Right lung (tissue), 5 donors: ENCODE results near the gene MORN1. TPM values are rescaled to one million over a fixed set of nuclear protein-coding genes. Genes with fewer than 3 reads are reported as not detected.
A peak's percentile ranks its signal among the peaks of the same experiment; 100 is the strongest.
"Not testable (repeated sequence)": the region's sequence is repeated elsewhere in the genome, so short reads cannot be mapped to it uniquely, and the experiment has no call there.

Experiments used
- DNase-seq, 2 donors: peaks; one replicate each; pipeline ENCODE4 v3.0.0-alpha.2; 2013
- polyA plus RNA-seq, 5 donors: library from polyadenylated mRNA; unstranded; fragments of 120-200 nt; gene quantifications; one replicate each; pipeline versions ENCODE4 v1.2.1 to v1.2.3, GENCODE V29; 2013; ENCODE audit warnings: inconsistent platforms in 1 of 5, low replicate concordance in 1 of 5; ENCODE audit not compliant: insufficient read length in 5 of 5, insufficient read depth in 1 of 5

Gene MORN1
- polyA plus RNA-seq, 5 donors: 9.7 to 16.3 (median 14.9) TPM

DNA sequence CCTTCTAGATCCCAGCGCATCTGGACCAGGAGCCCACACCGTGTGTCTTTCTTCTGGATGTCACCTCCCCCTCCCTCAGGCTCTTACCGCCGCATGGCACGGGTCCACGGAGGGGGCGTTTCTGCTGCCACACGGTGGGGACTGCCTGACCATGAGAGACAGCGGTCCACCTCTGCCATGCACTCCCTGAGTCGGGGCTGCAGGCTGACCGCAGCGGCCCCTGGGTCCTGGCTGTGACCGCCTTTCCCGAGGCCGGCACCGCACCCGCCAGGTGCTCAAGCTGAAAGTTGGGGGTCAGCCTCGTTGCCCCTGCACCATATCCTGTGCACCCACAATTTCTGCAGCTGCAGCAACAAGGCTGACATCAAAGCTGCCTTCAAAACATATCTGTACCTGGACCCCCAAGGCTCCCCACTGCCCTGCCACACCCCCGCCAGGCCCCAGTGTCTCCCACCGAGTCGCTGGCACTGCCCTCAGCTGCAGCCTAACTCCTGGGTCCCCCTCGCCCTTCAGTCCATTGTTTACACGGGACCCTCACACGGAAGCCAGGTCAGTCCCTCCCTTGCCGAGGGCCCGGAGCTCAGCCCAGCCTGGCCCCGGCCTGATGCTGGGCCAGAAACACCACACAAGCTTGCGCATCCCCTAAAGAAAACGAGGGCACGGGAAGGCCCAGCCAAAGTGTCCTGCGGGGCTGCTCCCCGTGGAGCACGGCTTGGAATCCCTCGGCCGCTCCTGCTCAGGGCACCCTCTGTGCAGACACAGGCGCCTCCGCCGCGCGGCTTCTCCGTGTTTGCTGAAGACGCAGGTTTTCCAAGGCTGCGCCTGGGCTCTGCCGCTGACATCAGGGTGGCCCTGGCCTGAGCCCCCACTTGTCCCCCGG, 51.9 kb downstream of the MORN1 start:
- DNase-seq: no peak

DNA sequence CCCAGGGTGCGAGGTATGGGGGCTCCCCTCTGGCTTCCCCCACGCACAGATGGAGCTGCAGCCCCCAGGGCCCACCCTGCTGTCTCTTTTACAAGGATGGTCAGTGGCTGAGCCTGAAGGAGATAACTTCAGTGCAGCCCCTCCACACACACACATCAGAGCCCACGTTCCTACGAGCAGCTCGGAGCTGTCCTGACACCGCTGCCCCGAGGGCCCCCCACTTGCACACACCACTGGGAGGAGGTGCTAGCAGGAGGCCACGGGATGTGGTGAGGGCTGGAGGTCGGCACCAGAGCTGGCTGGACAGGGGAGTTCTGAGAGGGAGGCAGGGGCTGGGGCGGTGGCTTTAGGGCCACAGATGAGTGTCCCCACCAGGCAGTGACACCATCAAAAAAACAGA, 53.9 kb downstream of the MORN1 start:
- DNase-seq: no peak

- no peak for DNase-seq
Observed at GRCh38 chr1:2337081-2337480, 54.3 kb downstream of the MORN1 start.

DNA sequence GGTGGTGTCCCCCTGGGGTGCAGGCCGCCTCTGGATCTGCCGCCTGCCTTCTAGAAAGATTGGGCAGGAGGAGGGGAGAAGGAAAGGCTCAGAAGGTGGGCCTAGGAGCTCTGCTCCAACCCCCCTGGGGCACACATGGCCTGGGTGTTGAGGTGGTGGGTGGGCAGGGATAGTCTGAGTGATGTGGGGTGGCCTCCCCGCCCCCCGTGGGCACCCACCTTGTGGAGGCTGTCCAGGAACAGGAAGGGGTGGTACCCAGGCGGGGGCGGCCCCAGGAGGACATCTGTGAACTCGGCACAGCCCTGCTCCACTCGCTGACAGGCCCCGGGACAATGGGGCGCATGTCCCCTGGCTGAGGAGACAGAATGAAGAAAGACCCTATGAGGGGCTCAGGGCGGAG, 54.9 kb downstream of the MORN1 start:
- DNase-seq: no peak

- DNase-seq: no peak
Observed at GRCh38 chr1:2335721-2336455, 55.5 kb downstream of the MORN1 start.

DNA sequence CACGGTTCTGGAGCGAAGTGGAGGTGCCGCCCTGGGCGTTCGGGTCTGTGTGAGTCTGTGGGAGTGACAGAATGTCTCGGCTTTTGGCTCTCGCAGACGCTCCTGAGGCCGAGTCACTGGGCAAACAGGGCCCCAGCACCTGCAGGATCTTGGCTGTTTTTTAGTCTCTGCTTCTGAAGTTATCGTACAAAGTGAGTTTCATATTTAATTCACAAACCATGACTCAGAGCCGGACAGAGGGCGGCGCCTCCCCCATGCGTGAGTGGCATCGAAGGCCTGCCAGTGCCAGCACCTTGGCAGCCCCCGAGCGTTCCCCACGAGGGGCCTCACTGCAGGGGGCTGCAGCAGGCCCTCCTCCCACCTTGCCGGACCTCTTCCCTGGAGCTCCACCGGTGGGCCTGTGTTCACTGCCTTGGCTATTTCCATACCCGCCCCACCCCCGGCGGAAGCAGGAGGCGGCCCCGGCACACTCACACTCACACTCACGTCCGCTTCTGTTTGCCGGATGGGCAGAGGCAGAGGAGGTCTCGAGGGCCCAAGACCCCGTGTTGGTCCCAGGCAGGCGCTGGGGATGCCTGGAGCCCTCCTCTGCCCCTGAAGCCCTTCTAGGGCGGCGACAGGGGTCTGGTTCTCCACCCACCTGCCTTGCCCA, 56.3 kb downstream of the MORN1 start:
- no peak for DNase-seq

GRCh38 chr1:2334366-2334765, 57.0 kb downstream of the MORN1 start:
- DNase-seq: no peak

GRCh38 chr1:2331580-2331979, 59.8 kb downstream of the MORN1 start:
- not testable (repeated sequence) for DNase-seq

DNA sequence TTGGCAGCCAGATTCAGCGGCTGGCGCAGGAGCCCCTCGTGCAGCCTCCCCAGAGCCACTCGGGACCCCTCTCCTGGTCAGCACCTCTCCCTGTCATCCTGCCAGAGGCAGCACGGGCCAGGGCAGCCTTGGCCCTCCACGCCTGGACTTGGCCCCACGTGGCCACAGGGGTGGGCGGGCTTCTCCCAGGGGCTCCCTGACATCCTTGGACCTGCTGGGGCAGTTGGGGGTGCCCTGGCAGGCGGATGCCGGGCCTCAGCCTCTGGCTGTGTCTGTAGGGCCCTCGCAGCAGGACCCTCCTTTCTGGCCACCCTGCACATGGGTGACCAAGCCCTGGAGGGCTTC, 60.2 kb downstream of the MORN1 start:
- DNase-seq: no peak

DNA sequence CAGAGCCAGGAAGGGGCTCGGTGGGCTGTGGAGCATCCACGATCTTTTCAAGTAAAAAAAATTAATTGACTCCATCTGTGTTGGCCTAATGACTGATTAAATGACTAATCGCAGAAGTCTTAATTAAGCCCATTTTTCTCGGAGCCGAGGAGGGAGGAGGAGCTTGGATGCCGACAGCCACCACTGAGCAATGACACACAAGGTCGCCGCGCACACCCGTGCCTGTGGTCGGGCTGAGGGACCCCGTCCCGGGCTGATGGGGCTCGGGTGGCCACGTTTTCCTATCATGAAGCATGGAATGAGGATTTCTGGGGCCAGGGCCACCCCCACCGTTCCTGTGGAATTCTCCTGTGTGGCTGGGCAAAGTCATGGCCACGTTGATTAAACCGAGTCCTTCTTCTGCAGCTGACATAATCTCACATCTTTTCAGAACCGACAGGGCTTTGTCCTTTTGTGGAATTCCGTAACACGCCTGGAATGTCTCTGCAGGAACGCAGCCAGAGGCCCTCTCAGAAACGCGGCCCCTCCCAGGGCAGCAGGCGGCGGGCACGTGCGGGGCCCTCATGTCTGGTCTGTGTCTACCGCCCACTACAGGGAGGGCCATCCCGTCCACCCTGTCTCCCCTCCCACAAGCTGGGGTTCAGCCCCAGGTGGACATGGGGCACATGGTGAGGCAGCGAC, 60.7 kb downstream of the MORN1 start:
- peak; percentile 71 to 77 for DNase-seq

DNA sequence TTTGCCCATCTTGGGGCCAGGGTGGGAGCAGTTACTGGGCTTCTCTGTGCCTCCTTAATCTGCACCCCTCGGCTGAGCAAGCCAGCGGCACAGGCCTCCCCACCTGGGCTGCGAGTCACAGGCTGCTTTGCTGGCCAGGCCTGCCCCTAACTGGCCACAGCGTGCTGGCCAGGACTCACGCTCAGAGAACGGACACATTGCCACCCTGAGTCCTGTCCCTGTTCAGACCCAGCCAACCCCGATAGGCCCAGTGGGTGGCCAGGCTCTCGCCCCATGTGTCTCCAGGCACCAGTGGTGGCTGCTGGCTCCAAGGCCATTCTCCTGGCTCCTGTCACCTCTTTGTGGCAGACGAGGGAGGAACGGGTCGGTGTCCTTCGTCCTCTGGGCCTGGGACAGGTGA, 61.3 kb downstream of the MORN1 start:
- DNase-seq: no peak

DNA sequence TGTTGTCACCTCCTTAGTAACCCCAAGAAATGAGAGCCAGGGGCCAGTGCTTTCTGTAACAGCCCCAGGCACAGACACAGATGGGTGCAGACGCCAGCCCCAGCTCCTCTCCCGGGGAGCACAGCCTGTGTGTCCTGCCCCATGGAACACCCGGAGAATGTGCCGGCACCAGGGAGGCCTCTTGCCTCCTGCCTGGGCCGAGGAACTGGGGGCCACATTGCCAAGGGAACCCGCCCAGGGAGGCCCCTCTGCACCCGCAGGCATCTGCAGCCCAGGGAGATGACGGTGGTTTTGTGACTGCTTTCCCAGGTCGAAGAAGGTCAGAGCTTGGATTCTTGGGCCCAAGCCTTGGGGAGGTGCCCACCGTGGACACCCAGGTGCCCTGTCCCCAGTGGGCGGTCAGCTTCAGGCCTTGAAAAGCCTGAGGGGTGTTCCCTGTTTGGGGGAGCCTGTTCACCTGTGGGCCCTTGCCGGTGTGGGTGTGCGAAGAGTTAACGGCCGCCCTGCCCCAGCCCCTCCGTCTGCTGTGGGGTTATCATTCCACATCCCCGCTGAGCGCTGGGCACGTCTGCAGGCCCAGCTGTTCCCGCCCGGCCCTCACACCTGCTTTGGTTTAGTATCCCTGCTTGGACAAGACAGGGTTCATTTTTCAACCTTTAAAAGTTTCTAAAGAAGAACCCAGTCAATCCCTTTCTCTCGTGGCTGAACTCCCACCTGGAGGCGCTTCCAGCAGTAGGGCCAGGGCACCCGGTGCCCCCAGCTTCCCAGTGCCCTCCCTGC, 62.5 kb downstream of the MORN1 start:
- DNase-seq: no peak

DNA sequence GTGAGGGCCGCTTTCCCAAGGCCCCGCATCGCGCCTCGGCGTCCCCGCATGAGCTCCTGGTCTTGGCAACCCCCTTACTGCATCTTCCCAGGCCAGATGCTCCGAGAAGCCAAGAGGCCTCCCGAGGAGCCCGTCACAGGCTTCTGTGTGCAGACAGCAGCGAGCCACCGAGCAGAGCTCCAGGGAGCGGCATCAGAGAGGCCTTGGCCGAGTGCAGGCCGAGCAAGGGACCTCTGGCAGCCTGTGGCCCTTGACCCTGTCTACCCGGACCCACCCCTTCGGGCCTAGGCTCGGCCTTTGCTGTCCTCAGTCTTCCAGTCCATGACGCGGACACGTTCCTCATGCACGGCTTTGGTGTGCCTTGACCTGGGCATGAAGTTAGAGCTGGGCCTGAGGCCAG, 63.5 kb downstream of the MORN1 start:
- DNase-seq: no peak

- DNase-seq: not testable (repeated sequence)
Observed at GRCh38 chr1:2327162-2327561, 64.2 kb downstream of the MORN1 start.

DNA sequence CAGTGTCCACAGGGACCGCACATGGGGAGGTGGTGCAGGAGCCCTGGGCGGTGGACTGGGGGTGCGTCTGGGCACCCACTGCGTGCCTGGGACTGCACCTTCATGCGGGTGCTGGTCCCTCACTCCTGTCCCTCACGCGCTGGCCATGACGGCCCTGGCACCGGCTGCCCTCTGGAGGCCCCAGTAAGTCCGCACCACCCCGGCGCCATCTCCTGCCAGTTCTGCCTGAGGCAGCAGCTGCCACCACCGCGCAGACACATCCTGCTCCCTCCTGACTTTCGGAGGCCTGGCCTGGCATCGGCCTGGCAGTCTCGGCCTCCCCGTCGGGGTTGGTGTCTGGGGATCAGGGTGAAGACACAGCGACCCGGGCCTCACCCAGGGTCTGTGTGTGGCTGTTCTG, 64.8 kb downstream of the MORN1 start:
- DNase-seq: no peak

- no peak for DNase-seq
Observed at GRCh38 chr1:2324553-2325366, 66.6 kb downstream of the MORN1 start.

DNA sequence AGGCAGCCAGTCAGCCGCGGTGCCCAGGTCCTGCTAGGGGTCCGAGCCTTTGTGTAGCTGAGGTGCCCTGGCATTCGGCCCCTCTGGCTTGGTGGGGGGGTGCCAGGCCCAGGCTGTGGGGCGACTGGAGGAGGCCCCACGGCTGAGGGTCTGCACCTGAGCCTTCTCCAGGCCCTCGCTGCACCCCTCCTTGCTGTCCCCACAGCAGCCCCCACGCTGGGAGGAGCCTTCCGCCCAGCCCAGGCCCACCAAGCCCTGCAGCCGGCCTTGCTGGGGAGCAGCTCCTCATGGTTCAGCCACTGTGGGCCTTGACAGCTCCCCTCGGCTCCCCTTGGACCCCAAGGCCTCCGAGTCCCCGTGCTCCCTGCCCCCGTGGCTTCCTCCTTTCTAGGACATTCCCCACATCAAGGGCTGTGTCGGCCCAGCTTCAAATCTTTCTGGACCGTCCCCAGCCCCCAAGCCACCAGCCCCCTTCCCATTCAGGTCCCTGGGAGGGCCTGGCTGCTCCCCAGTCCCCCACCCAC, 67.8 kb downstream of the MORN1 start:
- DNase-seq: no peak

DNA sequence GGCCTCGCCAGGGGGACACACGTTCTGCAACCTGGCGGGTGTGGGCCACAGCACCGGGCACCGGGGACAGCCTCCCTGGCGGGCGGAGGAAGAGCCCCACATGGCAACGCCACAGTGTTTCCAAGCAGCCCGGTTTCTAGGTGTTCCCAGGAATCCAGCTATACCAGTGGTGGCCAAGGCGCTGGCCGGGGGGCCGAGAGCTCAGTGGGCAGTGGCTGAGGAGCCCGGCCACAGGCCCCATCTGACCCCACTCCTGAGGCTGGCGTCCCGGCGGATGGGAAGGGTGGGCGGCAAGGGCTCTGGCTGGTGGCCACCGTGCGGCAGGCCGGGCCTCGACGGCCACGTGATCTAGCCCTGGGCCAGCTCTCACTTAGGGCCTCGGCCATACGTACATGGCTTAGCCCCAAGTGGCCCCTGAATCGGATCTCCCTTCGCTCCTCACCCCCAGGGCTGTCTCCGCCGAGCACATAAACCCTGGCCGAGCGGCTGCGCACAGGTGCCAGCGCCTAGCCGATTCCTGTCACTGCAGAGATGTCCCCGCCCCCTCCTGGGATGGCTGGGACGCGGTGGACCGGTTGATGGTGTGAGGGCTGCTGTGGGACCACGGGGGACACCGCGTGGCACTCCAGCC, 68.7 kb downstream of the MORN1 start:
- DNase-seq: no peak

GRCh38 chr1:2322065-2322571, 69.2 kb downstream of the MORN1 start:
- DNase-seq: peak; percentile 89 to 90
